ENCODE results near the gene DDX51. TPM values are rescaled to one million over a fixed set of nuclear protein-coding genes. Genes with fewer than 3 reads are reported as not detected.

Gene DDX51
- total RNA-seq, 1 experiment from 2014 or later, result 38.1 TPM

GRCh38 chr12:132094269-132094891, 49.7 kb downstream of the DDX51 start (continued):
- TF ChIP-seq EZH2phosphoT487 (IDR thresholded peaks at IDR 0.05; ENCODE audit: borderline replicate concordance) (no peak), SP1 (IDR thresholded peaks at IDR 0.05; ENCODE audit: low read depth) (no peak), RAD21 (IDR thresholded peaks at IDR 0.05; ENCODE audit: low read depth) (no peak), YY1 (IDR thresholded peaks at IDR 0.05; ENCODE audit: extremely low read depth, insufficient replicate concordance, low read depth, low read length) (no peak), ZBTB33 (IDR thresholded peaks at IDR 0.05; ENCODE audit: extremely low read depth, insufficient replicate concordance, low read length) (no peak)

DNA sequence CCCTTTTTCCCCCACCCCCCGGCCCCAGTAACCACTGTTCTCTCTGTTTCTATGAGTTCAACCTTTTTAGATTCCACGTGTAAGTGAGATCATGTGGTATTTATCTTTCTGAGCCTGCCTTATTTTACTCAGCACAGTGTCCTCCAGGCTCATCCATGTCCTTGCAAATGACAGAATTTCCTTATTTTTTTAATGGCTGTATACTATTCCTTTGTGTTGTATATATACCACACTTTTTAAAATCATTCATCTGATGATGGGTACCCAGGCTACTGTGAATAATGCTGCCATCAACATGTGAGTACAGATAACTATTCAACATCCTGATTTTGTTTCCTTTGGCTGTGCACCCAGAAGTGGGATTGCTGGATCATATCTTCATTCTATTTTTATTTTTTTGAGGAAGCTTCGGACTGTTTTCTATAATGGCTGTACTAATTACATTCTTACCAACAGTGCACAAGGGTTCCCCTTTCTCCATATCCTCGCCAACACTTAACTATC, 54.7 kb downstream of the DDX51 start:
- H3K79me2 ChIP-seq (ENCODE audit: insufficient read depth, low read length), result peaks cover 23% of the 10 kb centered on the region
- H3K27ac ChIP-seq (ENCODE audit: low read depth, low read length), result no peak overlapping the region
- CTCF ChIA-PET, result no interaction called here
- DNase-seq (ENCODE audit: low read depth, low spot score), result no peak
- no peak overlapping the region for H2AFZ ChIP-seq (ENCODE audit: low read depth, low read length, poor library complexity, severe bottlenecking)
- TF ChIP-seq SRF (IDR thresholded peaks at IDR 0.05; ENCODE audit: low read depth) (no peak), CBX3 (IDR thresholded peaks at IDR 0.05; ENCODE audit: low read depth) (no peak), CEBPB (IDR thresholded peaks at IDR 0.05; ENCODE audit: low read depth) (no peak), FOSL1 (IDR thresholded peaks at IDR 0.05; ENCODE audit: low read depth) (no peak), EZH2phosphoT487 (IDR thresholded peaks at IDR 0.05; ENCODE audit: borderline replicate concordance) (no peak), RAD21 (IDR thresholded peaks at IDR 0.05; ENCODE audit: low read depth) (no peak), MAX (IDR thresholded peaks at IDR 0.05) (no peak), POLR2A (IDR thresholded peaks at IDR 0.05; ENCODE audit: borderline replicate concordance, extremely low read depth, insufficient read depth, insufficient read length) (no peak), SP1 (IDR thresholded peaks at IDR 0.05; ENCODE audit: low read depth) (no peak), ZNF274 (IDR thresholded peaks at IDR 0.05; ENCODE audit: low read depth, low read length) (no peak), SIN3A (IDR thresholded peaks at IDR 0.05; ENCODE audit: low read depth) (no peak), EZH2 (IDR thresholded peaks at IDR 0.05) (no peak), ELF1 (IDR thresholded peaks at IDR 0.05; ENCODE audit: borderline replicate concordance, low read depth) (no peak), YY1 (IDR thresholded peaks at IDR 0.05; ENCODE audit: extremely low read depth, insufficient replicate concordance, low read depth, low read length) (no peak)
- H3K4me1 ChIP-seq (ENCODE audit: control insufficient read depth in 1 of 2, insufficient read depth in 2 of 2, low read length in 2 of 2), result peaks cover 7 to 10% of the 10 kb centered on the region in 2 experiments; a peak in 3 of 4 replicates
- no peak overlapping the region for H3K4me2 ChIP-seq (ENCODE audit: low read length)
- no peaks in the 10 kb centered on the region for H4K20me1 ChIP-seq (ENCODE audit: insufficient read depth)
- POLR2A ChIA-PET, result no interaction called here
- RAD21 ChIA-PET (ENCODE audit: low non-redundant PET in 1 of 2, low total read pairs in 2 of 2, uncharacterized antibody in 2 of 2, unreplicated experiment in 2 of 2), result no interaction called here
- no peak for ATAC-seq
- no peaks in the 10 kb centered on the region for H3K27me3 ChIP-seq (ENCODE audit: insufficient read depth, low read length)
- BruUV-seq (replicated peaks), result no TSS peak
- intact Hi-C loops (cut with micrococcal nuclease), result no loop called here
- no peaks in the 10 kb centered on the region for H3K9me2 ChIP-seq (ENCODE audit: insufficient read depth)
- H3K36me3 ChIP-seq (ENCODE audit: control insufficient read depth in 1 of 2, insufficient read depth in 2 of 2, low read length in 2 of 2), result no peaks in the 10 kb centered on the region
- H3K4me3 ChIP-seq (replicated peaks in 1 of 2; ENCODE audit: low read depth in 1 of 2, low read length in 2 of 2), result no peak overlapping the region
- no peak overlapping the region for H3K9ac ChIP-seq (ENCODE audit: low read length)
- H3K9me3 ChIP-seq (ENCODE audit: control insufficient read depth in 1 of 2, insufficient read depth in 1 of 2, low read depth in 1 of 2, low read length in 2 of 2), result no peaks in the 10 kb centered on the region

Data from HCT116 (cell line).